Kidney capillary endothelial cell (primary cell): Measurements from ENCODE around the gene PIMREG.
A peak's percentile ranks its signal among the peaks of the same experiment; 100 is the strongest.

Experiments
- DNase-seq: peaks from one replicate; pipeline ENCODE4 v3.0.0-alpha.2; 2018; ENCODE audit warnings: low spot score

The PIMREG gene

GRCh38 chr17:6443692-6444570, at the start of gene PIMREG:
Gene PIMREG (plus strand): TSS chr17:6444455. CDS start chr17:6445111, 656 bp downstream.
- DNase-seq: peak; percentile 94

- DNase-seq: no peak
Observed at GRCh38 chr17:6398955-6399354, 45.3 kb upstream of the PIMREG start.

GRCh38 chr17:6402258-6402657, 42.0 kb upstream of the PIMREG start:
- DNase-seq: no peak

- DNase-seq: no peak
Observed at GRCh38 chr17:6408276-6408675, 36.0 kb upstream of the PIMREG start.

- DNase-seq: no peak
Observed at GRCh38 chr17:6408735-6409134, 35.5 kb upstream of the PIMREG start.

- DNase-seq: peak; percentile 65
Observed at GRCh38 chr17:6413065-6413464, 31.2 kb upstream of the PIMREG start.

- DNase-seq: no peak
Observed at GRCh38 chr17:6415616-6416015, 28.6 kb upstream of the PIMREG start.

- no peak for DNase-seq
Observed at GRCh38 chr17:6420173-6420641, 24.0 kb upstream of the PIMREG start.

- DNase-seq: peak; percentile 72
Observed at GRCh38 chr17:6421700-6422604, 22.3 kb upstream of the PIMREG start.

GRCh38 chr17:6422654-6423241, 21.5 kb upstream of the PIMREG start:
- DNase-seq: no peak

- no peak for DNase-seq
Observed at GRCh38 chr17:6423931-6424330, 20.3 kb upstream of the PIMREG start.

GRCh38 chr17:6425407-6425806, 18.8 kb upstream of the PIMREG start:
- no peak for DNase-seq

- no peak for DNase-seq
Observed at GRCh38 chr17:6426356-6427101, 17.7 kb upstream of the PIMREG start.

GRCh38 chr17:6427279-6427781, 16.9 kb upstream of the PIMREG start:
- no peak for DNase-seq

- no peak for DNase-seq
Observed at GRCh38 chr17:6428207-6428965, 15.9 kb upstream of the PIMREG start.

GRCh38 chr17:6429266-6429665, 15.0 kb upstream of the PIMREG start:
- DNase-seq: no peak

- DNase-seq: no peak
Observed at GRCh38 chr17:6430769-6431168, 13.5 kb upstream of the PIMREG start.

GRCh38 chr17:6435051-6435450, 9.2 kb upstream of the PIMREG start, which contains the start of gene AIPL1:
Gene AIPL1 (minus strand): TSS chr17:6435121. CDS start chr17:6435104, 17 bp downstream.
- no peak for DNase-seq

- DNase-seq: peak; percentile 61
Observed at GRCh38 chr17:6435968-6436367, 8.3 kb upstream of the PIMREG start.

- DNase-seq: no peak
Observed at GRCh38 chr17:6437466-6437865, 6.8 kb upstream of the PIMREG start.

- DNase-seq: no peak
Observed at GRCh38 chr17:6437956-6438355, 6.3 kb upstream of the PIMREG start.
